Measurements from ENCODE around the gene REP15.

DNA sequence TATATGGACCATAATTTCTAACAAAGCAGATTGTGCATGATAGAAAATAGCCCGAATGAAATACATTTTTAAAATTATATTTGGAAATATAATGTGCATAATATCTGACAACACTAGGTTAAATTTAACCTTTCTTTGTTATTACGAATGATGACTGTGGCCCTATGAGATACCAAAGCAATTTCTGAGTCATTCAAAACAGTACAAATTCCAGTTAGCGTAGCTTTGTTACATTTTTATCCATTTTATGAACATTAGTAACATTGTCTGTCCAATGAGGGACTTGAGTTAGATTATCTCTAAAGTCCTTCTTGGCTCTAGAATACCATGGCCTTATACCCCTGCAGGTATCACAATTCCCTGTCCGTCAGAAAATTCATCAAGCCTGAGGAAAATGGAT is 39.0 kb upstream of the REP15 start:
- no peak for TF ChIP-seq CTCF (IDR thresholded peaks at IDR 0.05)
- TF ChIP-seq ZFX (IDR thresholded peaks at IDR 0.05; ENCODE audit: borderline replicate concordance), result no peak
